Sigmoid colon (tissue), 4 donors: ENCODE measurements around the gene ELOVL5.

Source experiments
- CTCF ChIP-seq, 4 experiments: fragments of 450-650 bp in 3 of 4; fragments of 200-600 bp in 1 of 4; IDR thresholded peaks; one replicate each; pipeline ENCODE4 v1.5.1; 2016 to 2019; ENCODE audit warnings: antibody characterized with exemption in 4 of 4, mild to moderate bottlenecking in 3 of 4, moderate library complexity in 2 of 4
- POLR2A ChIP-seq, 2 donors: fragments of 450-650 bp; IDR thresholded peaks; one replicate each; pipeline ENCODE4 v1.6.1; 2016; ENCODE audit warnings: antibody characterized with exemption in 2 of 2, mild to moderate bottlenecking in 2 of 2, moderate library complexity in 2 of 2
- POLR2AphosphoS5 ChIP-seq, 4 donors: sonication (generic); formaldehyde crosslinking; IDR thresholded peaks; one replicate each; pipeline ENCODE4 v1.6.1; 2017; ENCODE audit warnings: antibody characterized with exemption in 4 of 4

- TF ChIP-seq CTCF (IDR thresholded peaks at IDR 0.05) (no peak), POLR2A (IDR thresholded peaks at IDR 0.05) (no peak), POLR2AphosphoS5 (IDR thresholded peaks at IDR 0.05) (no peak)
These were observed 104.3 kb downstream of the ELOVL5 start for GRCh38 chr6:53244399-53244931.
